ENCODE results near the gene ASB2. TPM values are rescaled to one million over a fixed set of nuclear protein-coding genes. Genes with fewer than 3 reads are reported as not detected.

The ASB2 gene
- total and polyA plus RNA-seq, 2 of the 13 experiments (the other 11 are each of a cell fraction or from before 2014, with no cell fraction given), result 0.82 to 4.1 TPM

DNA sequence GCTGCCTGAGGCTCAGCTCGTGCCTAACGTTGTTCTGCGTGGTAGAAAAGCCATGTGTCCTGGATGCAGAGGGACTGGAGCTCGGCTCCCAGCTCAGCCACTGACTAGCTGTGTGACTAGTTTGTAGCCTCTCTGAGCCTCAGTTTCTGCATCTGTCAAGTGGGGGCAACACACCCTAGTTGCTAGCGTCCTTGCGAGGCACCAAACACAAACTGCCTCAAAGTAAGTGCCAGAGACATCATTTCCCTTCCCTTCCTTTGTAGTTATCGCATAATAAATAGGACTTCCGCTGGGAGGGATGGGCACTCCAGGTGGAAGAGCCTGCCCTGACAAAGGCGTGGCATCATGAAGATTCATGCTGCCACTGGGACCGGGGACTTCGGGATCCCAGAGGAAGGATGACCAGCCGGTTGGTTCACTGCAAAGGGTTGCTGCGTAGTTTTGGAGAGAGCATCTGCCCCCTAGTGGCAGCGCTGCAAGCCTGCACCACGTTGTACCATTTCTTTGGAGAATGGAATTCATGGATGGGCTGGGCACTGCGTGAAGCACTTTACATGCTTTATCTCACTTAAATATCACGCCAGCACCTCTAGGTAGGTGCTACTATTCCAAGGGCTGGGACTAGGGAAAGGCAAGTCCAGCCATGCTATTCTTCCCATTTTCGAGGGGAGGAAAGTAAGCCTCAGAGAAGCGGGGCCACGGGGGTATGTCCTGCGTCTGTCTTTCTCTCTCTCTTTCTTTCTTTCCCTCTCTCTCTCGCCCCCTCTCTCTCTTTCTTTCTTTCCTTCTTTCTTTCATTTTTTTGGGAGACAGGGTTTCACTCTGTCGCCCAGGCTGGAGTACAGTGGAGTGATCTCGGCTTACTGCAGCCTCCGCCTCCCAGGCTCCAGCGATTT lies 25.4 kb upstream of the ASB2 start (continued):
- TF ChIP-seq, protein P1, sequence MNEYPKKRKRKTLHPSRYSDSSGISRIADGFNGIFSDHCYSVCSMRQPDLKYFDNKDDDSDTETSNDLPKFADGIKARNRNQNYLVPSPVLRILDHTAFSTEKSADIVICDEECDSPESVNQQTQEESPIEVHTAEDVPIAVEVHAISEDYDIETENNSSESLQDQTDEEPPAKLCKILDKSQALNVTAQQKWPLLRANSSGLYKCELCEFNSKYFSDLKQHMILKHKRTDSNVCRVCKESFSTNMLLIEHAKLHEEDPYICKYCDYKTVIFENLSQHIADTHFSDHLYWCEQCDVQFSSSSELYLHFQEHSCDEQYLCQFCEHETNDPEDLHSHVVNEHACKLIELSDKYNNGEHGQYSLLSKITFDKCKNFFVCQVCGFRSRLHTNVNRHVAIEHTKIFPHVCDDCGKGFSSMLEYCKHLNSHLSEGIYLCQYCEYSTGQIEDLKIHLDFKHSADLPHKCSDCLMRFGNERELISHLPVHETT (CRISPR knock-in tag; conservative IDR thresholded peaks at IDR 0.05), result no peak
- TF ChIP-seq, protein P2, sequence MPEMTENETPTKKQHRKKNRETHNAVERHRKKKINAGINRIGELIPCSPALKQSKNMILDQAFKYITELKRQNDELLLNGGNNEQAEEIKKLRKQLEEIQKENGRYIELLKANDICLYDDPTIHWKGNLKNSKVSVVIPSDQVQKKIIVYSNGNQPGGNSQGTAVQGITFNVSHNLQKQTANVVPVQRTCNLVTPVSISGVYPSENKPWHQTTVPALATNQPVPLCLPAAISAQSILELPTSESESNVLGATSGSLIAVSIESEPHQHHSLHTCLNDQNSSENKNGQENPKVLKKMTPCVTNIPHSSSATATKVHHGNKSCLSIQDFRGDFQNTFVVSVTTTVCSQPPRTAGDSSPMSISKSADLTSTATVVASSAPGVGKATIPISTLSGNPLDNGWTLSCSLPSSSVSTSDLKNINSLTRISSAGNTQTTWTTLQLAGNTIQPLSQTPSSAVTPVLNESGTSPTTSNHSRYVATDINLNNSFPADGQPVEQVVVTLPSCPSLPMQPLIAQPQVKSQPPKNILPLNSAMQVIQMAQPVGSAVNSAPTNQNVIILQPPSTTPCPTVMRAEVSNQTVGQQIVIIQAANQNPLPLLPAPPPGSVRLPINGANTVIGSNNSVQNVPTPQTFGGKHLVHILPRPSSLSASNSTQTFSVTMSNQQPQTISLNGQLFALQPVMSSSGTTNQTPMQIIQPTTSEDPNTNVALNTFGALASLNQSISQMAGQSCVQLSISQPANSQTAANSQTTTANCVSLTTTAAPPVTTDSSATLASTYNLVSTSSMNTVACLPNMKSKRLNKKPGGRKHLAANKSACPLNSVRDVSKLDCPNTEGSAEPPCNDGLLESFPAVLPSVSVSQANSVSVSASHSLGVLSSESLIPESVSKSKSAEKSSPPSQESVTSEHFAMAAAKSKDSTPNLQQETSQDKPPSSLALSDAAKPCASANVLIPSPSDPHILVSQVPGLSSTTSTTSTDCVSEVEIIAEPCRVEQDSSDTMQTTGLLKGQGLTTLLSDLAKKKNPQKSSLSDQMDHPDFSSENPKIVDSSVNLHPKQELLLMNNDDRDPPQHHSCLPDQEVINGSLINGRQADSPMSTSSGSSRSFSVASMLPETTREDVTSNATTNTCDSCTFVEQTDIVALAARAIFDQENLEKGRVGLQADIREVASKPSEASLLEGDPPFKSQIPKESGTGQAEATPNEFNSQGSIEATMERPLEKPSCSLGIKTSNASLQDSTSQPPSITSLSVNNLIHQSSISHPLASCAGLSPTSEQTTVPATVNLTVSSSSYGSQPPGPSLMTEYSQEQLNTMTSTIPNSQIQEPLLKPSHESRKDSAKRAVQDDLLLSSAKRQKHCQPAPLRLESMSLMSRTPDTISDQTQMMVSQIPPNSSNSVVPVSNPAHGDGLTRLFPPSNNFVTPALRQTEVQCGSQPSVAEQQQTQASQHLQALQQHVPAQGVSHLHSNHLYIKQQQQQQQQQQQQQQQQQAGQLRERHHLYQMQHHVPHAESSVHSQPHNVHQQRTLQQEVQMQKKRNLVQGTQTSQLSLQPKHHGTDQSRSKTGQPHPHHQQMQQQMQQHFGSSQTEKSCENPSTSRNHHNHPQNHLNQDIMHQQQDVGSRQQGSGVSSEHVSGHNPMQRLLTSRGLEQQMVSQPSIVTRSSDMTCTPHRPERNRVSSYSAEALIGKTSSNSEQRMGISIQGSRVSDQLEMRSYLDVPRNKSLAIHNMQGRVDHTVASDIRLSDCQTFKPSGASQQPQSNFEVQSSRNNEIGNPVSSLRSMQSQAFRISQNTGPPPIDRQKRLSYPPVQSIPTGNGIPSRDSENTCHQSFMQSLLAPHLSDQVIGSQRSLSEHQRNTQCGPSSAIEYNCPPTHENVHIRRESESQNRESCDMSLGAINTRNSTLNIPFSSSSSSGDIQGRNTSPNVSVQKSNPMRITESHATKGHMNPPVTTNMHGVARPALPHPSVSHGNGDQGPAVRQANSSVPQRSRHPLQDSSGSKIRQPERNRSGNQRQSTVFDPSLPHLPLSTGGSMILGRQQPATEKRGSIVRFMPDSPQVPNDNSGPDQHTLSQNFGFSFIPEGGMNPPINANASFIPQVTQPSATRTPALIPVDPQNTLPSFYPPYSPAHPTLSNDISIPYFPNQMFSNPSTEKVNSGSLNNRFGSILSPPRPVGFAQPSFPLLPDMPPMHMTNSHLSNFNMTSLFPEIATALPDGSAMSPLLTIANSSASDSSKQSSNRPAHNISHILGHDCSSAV (CRISPR knock-in tag; IDR thresholded peaks at IDR 0.05; ENCODE audit: borderline replicate concordance), result no peak
- TF ChIP-seq KLF12 (CRISPR knock-in tag; IDR thresholded peaks at IDR 0.05; ENCODE audit: borderline replicate concordance), result no peak
- TF ChIP-seq MED13 (CRISPR knock-in tag; IDR thresholded peaks at IDR 0.05), result no peak
- peak; percentile 44; the same call in 1 of the 2 replicates for TF ChIP-seq SAP130 (CRISPR knock-in tag; IDR thresholded peaks at IDR 0.05; ENCODE audit: low read depth)
- TF ChIP-seq XRCC5 (optimal IDR thresholded peaks at IDR 0.05; ENCODE audit: low read length), result peak; percentile 93
- no peak for TF ChIP-seq SP140L (CRISPR knock-in tag; IDR thresholded peaks at IDR 0.05; ENCODE audit: borderline replicate concordance)
- TF ChIP-seq TCF7 (IDR thresholded peaks at IDR 0.05; ENCODE audit: low read depth), result no peak
- 0 out of 2 replicates have a peak, but pooled peaks have one; percentile 32 for TF ChIP-seq PPARG (CRISPR knock-in tag; conservative IDR thresholded peaks at IDR 0.05)
- no peak for TF ChIP-seq ZNF614 (CRISPR knock-in tag; IDR thresholded peaks at IDR 0.05; ENCODE audit: borderline replicate concordance)
- no peak for TF ChIP-seq KDM4B (CRISPR knock-in tag; IDR thresholded peaks at IDR 0.05)
- no peak for TF ChIP-seq CEBPZ (IDR thresholded peaks at IDR 0.05; ENCODE audit: low read length)
- no peak for TF ChIP-seq SUZ12 (IDR thresholded peaks at IDR 0.05; ENCODE audit: low read depth, low read length)
- 0 out of 2 replicates have a peak, but pooled peaks have one; percentile 17 for TF ChIP-seq ELF1 (CRISPR knock-in tag; IDR thresholded peaks at IDR 0.05)
